HK-2 (cell line): ENCODE results near the gene INPP5F.

Experiments used
- DNase-seq: peaks from one replicate; pipeline ENCODE4 v3.0.0-alpha.2; 2018; ENCODE audit not compliant: unreplicated experiment

Gene INPP5F

GRCh38 chr10:119725828-119726675 lies at the start of gene INPP5F:
Gene INPP5F, plus strand, starts transcription at chr10:119726050. Its CDS starts 213 bp downstream, at chr10:119726263.
- peak; percentile 100 for DNase-seq

GRCh38 chr10:119677126-119677525 lies 48.7 kb upstream of the INPP5F start:
- DNase-seq = no peak

GRCh38 chr10:119677904-119678755 lies 47.7 kb upstream of the INPP5F start:
- no peak for DNase-seq

GRCh38 chr10:119679480-119679829 lies 46.4 kb upstream of the INPP5F start:
- DNase-seq = no peak

- DNase-seq = peak; percentile 41
Observed at GRCh38 chr10:119680050-119680449, 45.8 kb upstream of the INPP5F start.

GRCh38 chr10:119680650-119681081 lies 45.2 kb upstream of the INPP5F start:
- DNase-seq = no peak

- peak; percentile 75 for DNase-seq
Observed at GRCh38 chr10:119686465-119687191, 39.2 kb upstream of the INPP5F start.

GRCh38 chr10:119687192-119688032 lies 38.4 kb upstream of the INPP5F start:
- DNase-seq = no peak

GRCh38 chr10:119688033-119688508 lies 37.8 kb upstream of the INPP5F start:
- no peak for DNase-seq

GRCh38 chr10:119689016-119689580 lies 36.8 kb upstream of the INPP5F start:
- DNase-seq = no peak

- no peak for DNase-seq
Observed at GRCh38 chr10:119691726-119692125, 34.1 kb upstream of the INPP5F start.

GRCh38 chr10:119693262-119693957 lies 32.4 kb upstream of the INPP5F start:
- DNase-seq = peak; percentile 42

GRCh38 chr10:119694608-119695007 lies 31.2 kb upstream of the INPP5F start:
- no peak for DNase-seq

GRCh38 chr10:119700321-119700954 lies 25.4 kb upstream of the INPP5F start:
- DNase-seq = no peak

GRCh38 chr10:119701861-119702260 lies 24.0 kb upstream of the INPP5F start:
- no peak for DNase-seq

- DNase-seq = no peak
Observed at GRCh38 chr10:119702583-119702982, 23.3 kb upstream of the INPP5F start.

- no peak for DNase-seq
Observed at GRCh38 chr10:119703903-119704508, 21.8 kb upstream of the INPP5F start.

- no peak for DNase-seq
Observed at GRCh38 chr10:119705434-119705831, 20.4 kb upstream of the INPP5F start.
